Stomach (tissue), 9 donors: ENCODE data around the gene MYBBP1A. TPM values are rescaled to one million over a fixed set of nuclear protein-coding genes. Genes with fewer than 3 reads are reported as not detected.

Experiments used
- DNase-seq, 2 donors: peaks; one replicate each; pipeline versions ENCODE4 v3.0.0 to v3.0.0-alpha.2; 2013 to 2019
- H3K27ac ChIP-seq, 5 donors: fragments of 200-600 bp in 4 of 5; sonication (generic) in 4 of 5; one replicate each; pipeline ENCODE4 v1.5.1; 2013 to 2019; ENCODE audit warnings: mild to moderate bottlenecking in 1 of 5, moderate library complexity in 1 of 5
- H3K27me3 ChIP-seq, 3 donors: fragments of 200-600 bp; sonication (generic); one replicate each; pipeline ENCODE4 v1.5.1; 2017 to 2019; ENCODE audit warnings: mixed run types in 1 of 3
- H3K36me3 ChIP-seq, 4 donors: fragments of 200-600 bp; sonication (generic); 1 replicate in 3 of 4; 2 replicates in 1 of 4; pipeline ENCODE4 v1.5.1; 2016 to 2019
- H3K4me1 ChIP-seq, 4 donors: fragments of 200-600 bp; sonication (generic); one replicate each; pipeline ENCODE4 v1.5.1; 2016 to 2019
- H3K4me3 ChIP-seq, 4 donors: fragments of 200-600 bp; sonication (generic) in 3 of 4; one replicate each; pipeline ENCODE4 v1.5.1; 2016 to 2019; ENCODE audit warnings: mild to moderate bottlenecking in 1 of 4
- H3K9me3 ChIP-seq, 4 donors: fragments of 200-600 bp; sonication (generic); one replicate each; pipeline ENCODE4 v1.5.1; 2016 to 2019
- EP300 ChIP-seq: sonication (generic); formaldehyde crosslinking; IDR thresholded peaks from one replicate; pipeline ENCODE4 v1.6.1; 2017; ENCODE audit warnings: antibody characterized with exemption
- POLR2A ChIP-seq, 4 donors: fragments of 450-650 bp; IDR thresholded peaks; one replicate each; pipeline ENCODE4 v1.6.1; 2016; ENCODE audit warnings: antibody characterized with exemption in 4 of 4, control low read depth in 2 of 4, mild to moderate bottlenecking in 1 of 4, moderate library complexity in 1 of 4
- POLR2AphosphoS5 ChIP-seq, 3 donors: sonication (generic); formaldehyde crosslinking; IDR thresholded peaks; one replicate each; pipeline ENCODE4 v1.6.1; 2016; ENCODE audit warnings: antibody characterized with exemption in 3 of 3
- WGBS, 5 donors: extraction: QIAGEN DNeasy Blood & Tissue Kit in 3 of 5; methylation state at CpG; one replicate each; pipeline versions ENCODE4 v1.1.5 to v1.1.7; 2013 to 2018; 5-methylcytosine and 5-hydroxymethylcytosine counted together
- intact Hi-C: fragments of 100-400 bp; cut with DNase I; formaldehyde crosslinking; loops from one replicate; pipeline ENCODE4 v1.15.1; 2023; ENCODE audit warnings: low total_unique reads
- polyA plus RNA-seq, 3 donors: library from polyadenylated mRNA; stranded (reverse); fragments of 200-250 nt; gene quantifications; one replicate each; pipeline ENCODE4 v1.2.3, GENCODE V29; 2013
- total RNA-seq, 5 donors: library from RNA; depleted of rRNA; stranded (reverse); fragments of >200 nt; gene quantifications; one replicate each; pipeline versions ENCODE4 v1.1.0 to v1.2.3, GENCODE V29; 2014 to 2016
- TF ChIP-seq, protein P1 (sequence below), 7 experiments: fragments of 450-650 bp in 4 of 7; fragments of 200-600 bp in 3 of 7; sonication (generic) in 3 of 7; IDR thresholded peaks; one replicate each; pipeline ENCODE4 v1.5.1; 2016 to 2019; ENCODE audit warnings: antibody characterized with exemption in 7 of 7, control low read depth in 2 of 7, mild to moderate bottlenecking in 1 of 7
- donor health status: healthy with polysubstance abuse.
- donor health status: Bipolar disorder and iron deficiency.
- donor health status: healthy.

Gene MYBBP1A
- total and polyA plus RNA-seq, 8 donors, result 14.1 to 237 (median 44.5) TPM

DNA sequence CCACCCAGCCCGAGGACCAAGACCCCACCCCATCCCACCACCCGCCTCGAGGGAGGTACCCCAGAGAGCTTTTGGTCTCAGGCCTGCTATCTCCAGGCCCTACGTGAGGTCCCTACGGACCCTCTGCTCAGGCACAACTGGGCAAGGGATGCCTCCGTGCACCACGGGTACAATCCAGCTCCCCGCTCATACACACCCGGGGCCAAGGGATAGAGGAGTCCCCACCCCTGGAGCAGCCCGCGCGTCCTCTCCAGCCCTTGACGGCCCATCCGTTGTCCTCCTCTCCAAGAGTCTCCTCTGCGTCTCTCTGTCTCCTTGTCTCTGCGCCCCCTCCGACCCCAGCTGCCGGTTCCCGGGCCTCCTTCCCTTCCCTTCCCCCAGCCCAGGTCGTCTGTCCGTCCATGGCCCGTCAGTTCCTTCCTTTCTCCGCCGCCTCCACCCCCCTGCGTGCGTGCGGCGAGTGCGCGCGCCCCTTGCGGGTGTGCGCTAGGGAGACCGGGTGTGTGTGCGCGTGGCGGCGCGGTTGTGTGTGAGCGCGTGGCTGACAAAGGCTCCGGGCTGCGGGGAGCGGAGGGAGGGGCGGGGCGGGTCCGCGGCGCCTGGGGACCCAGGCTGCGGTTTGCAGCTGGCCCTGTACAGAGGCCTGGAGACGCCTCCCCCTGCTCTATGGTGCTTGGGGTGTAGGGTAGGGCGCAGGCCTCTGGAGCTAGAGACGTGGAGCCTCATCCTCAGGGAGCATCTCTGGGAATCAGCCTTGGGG lies 55.6 kb downstream of the MYBBP1A start:
- intact Hi-C loops, result no loop called here

DNA sequence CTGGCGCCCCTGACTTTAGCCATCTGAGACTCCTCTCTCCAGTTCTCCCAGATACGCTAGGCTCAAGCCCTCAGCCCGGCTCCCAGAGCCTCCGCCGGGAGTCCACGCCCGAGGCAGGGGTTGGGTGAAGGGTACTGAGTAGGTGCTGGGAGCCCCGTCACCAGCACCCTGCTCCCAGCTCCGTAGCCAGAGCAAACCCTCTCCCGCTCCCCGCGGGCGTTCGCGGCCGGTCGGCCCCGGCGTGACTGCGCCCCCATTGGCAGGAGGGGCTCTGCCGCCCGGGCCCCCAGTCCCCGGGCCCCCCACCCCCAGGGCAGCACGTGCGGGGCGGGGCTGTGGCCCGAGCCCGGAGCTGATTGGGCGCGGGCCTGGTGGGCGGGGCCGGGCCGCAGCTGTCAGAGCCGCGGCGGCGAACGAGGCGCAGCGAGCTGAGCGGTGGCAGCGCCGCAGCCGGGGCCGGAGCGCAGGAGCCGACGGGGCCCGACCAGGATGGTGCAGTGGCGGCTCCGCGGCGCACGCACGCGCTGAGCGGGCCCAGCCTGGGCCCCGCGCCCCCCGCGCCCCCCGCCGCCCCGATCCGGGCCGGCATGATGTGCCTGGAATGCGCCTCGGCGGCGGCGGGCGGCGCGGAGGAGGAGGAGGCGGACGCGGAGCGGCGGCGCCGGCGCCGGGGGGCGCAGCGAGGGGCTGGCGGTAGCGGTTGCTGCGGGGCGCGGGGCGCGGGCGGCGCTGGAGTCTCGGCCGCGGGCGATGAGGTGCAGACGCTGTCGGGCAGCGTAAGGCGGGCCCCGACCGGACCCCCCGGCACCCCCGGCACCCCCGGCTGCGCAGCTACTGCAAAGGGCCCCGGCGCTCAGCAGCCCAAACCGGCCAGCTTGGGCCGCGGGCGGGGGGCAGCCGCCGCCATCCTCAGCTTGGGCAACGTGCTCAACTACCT lies 56.5 kb downstream of the MYBBP1A start, which contains the start of gene SPNS2:
TSS of gene SPNS2 (plus strand) at position 421 of the 937 bp plus-strand sequence. CDS start at position 588, 167 bp downstream.
- intact Hi-C loops, result no loop called here
- H3K9me3 ChIP-seq, result no peaks in the 10 kb centered on the region
- peak within 1 kb of the TSS; percentile 48 to 74 (median 61) for H3K4me3 ChIP-seq
- peaks cover 0 to 47% (median 17%) of the 10 kb centered on the region in 3 donors for H3K27me3 ChIP-seq
- H3K27ac ChIP-seq, result peak within 1 kb of the TSS; percentile 69 to 83 (median 73)
- no peak for TF ChIP-seq EP300
- TF ChIP-seq, protein P1, sequence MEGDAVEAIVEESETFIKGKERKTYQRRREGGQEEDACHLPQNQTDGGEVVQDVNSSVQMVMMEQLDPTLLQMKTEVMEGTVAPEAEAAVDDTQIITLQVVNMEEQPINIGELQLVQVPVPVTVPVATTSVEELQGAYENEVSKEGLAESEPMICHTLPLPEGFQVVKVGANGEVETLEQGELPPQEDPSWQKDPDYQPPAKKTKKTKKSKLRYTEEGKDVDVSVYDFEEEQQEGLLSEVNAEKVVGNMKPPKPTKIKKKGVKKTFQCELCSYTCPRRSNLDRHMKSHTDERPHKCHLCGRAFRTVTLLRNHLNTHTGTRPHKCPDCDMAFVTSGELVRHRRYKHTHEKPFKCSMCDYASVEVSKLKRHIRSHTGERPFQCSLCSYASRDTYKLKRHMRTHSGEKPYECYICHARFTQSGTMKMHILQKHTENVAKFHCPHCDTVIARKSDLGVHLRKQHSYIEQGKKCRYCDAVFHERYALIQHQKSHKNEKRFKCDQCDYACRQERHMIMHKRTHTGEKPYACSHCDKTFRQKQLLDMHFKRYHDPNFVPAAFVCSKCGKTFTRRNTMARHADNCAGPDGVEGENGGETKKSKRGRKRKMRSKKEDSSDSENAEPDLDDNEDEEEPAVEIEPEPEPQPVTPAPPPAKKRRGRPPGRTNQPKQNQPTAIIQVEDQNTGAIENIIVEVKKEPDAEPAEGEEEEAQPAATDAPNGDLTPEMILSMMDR (IDR thresholded peaks at IDR 0.05), result no peak
- TF ChIP-seq POLR2AphosphoS5 (IDR thresholded peaks at IDR 0.05), result peak in 2 of 3 donors; percentile 35 to 85
- TF ChIP-seq POLR2A (IDR thresholded peaks at IDR 0.05), result no peak
- WGBS, 5 donors, result 0 to 1% (median 0%) methylated on average over 20 to 109 of the region's 117 CpGs
- peaks cover 27 to 54% (median 34%) of the 10 kb centered on the region in 4 donors for H3K4me1 ChIP-seq
- peak; percentile 83 to 94 for DNase-seq
- H3K36me3 ChIP-seq, result peaks cover 0 to 5% (median 0%) of the 10 kb centered on the region in 4 donors

More for the DNA sequence above, 55.6 kb downstream of the MYBBP1A start:
- Histone ChIP-seq H3K27me3 (peaks cover 0 to 52% (median 17%) of the 10 kb centered on the region in 3 donors), H3K36me3 (peaks cover 0 to 5% (median 0%) of the 10 kb centered on the region in 4 donors), H3K4me1 (peaks cover 34 to 62% (median 43%) of the 10 kb centered on the region in 4 donors), H3K4me3 (peak overlapping the region; percentile 48 to 74 (median 61)), H3K9me3 (no peaks in the 10 kb centered on the region), H3K27ac (peak overlapping the region; percentile 59 to 83 (median 69))
- TF ChIP-seq, protein P1 (IDR thresholded peaks at IDR 0.05), result peak in 1 of 7 experiments; percentile 9
- no peak for TF ChIP-seq EP300
- no peak for TF ChIP-seq POLR2A (IDR thresholded peaks at IDR 0.05)
- peak in 1 of 3 donors; percentile 20 for TF ChIP-seq POLR2AphosphoS5 (IDR thresholded peaks at IDR 0.05)
- peak in 1 of 2 donors; percentile 86 for DNase-seq
- WGBS, 5 donors, result 0 to 1% (median 1%) methylated on average over 36 to 53 of the region's 53 CpGs

DNA sequence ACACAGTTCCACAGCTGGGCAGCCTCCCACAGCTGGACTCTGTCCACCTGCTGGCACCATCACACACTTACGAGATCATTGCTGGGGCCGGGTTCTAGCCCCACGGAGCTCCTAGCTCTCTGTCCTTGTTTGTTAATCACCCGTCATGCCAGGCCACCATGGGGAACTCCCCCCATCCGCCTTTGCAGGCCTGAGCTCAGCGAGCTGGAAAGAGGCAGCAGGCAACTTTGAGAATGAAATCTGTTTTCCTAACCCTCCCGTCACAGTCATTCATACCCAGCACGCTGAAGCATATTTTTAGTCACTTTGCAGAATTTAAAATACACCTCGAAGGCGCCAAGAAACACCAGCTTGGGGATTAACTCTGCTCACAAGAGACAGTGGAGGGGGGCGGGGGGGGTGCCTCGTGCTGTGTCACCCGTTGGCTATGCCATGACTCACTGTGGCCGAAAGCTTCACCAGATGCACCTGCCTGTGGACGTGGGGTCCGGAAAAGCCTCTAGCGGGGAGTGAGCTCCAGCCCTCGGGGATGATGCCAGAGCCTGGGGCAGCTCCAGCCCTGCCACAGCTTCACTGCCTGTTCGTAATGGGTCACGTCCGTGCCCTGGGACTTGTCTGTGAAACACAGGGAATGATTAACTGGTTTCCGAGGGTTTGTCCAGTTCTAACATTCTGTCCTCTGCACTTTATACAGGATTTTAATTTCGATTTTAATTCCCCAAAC lies 57.9 kb downstream of the MYBBP1A start:
- peak overlapping the region in 1 of 5 donors; percentile 83 for H3K27ac ChIP-seq
- no peaks in the 10 kb centered on the region for H3K9me3 ChIP-seq
- no peak for DNase-seq
- 59 to 85% (median 69%) methylated on average over 22 to 23 of the region's 23 CpGs for WGBS, 5 donors
- H3K27me3 ChIP-seq, result peaks cover 0 to 32% (median 17%) of the 10 kb centered on the region in 3 donors
- H3K36me3 ChIP-seq, result no peaks in the 10 kb centered on the region
- TF ChIP-seq, protein P1 (IDR thresholded peaks at IDR 0.05), result no peak
- TF ChIP-seq POLR2A (IDR thresholded peaks at IDR 0.05), result no peak
- no peak for TF ChIP-seq EP300
- TF ChIP-seq POLR2AphosphoS5 (IDR thresholded peaks at IDR 0.05), result no peak
- intact Hi-C loops, result no loop called here
- H3K4me1 ChIP-seq, result peaks cover 27 to 58% (median 34%) of the 10 kb centered on the region in 4 donors
- H3K4me3 ChIP-seq, result no peak overlapping the region
